ENCODE results near the gene ARHGAP28.

- TF ChIP-seq CTCF (IDR thresholded peaks at IDR 0.05) = no peak
- no peak for TF ChIP-seq POLR2A (IDR thresholded peaks at IDR 0.05)
- no peak for TF ChIP-seq POLR2AphosphoS5 (IDR thresholded peaks at IDR 0.05)
These were observed 1.2 kb upstream of the ARHGAP28 start for GRCh38 chr18:6728331-6728730.
